CD4-positive, alpha-beta T cell treated with Interleukin-6 at 100 ng/mL for 8 hours (primary cell): ENCODE results near the gene ZNF555.
"Not testable (repeated sequence)": the region's sequence is repeated elsewhere in the genome, so short reads cannot be mapped to it uniquely, and the experiment has no call there.

Source experiments
- DNase-seq: peaks from one replicate; pipeline ENCODE4 v3.0.0-alpha.2; 2020; ENCODE audit warnings: mixed read lengths, low spot score

ZNF555 gene

DNA sequence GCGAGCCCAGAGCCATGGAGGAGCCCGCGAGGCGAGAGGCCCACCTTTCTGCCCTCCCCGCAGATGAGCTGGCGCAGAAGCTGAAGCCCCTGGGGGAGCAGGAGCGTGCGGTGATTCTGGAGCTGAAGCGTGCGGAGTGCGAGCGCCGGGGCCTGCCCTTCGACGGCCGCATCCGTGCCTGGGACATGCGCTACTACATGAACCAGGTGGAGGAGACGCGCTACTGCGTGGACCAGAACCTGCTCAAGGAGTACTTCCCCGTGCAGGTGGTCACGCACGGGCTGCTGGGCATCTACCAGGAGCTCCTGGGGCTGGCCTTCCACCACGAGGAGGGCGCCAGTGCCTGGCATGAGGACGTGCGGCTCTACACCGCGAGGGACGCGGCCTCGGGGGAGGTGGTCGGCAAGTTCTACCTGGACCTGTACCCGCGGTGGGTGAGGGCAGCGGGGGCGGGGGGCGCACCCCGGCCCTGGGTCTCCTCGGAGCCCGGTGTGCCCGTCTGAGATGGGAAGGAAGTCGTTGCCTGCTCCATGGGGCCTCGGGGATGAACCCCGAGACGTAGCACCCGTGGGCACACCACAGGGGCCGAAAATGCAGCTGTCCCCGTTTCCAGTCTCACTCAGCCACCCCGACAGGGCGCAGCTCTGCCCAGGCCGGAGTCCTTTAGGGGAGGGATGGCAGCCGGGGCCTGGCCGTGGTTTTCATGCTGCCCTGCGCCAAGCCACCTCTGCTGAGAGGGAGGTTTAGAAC lies 33.7 kb upstream of the ZNF555 start:
- no peak for DNase-seq

DNA sequence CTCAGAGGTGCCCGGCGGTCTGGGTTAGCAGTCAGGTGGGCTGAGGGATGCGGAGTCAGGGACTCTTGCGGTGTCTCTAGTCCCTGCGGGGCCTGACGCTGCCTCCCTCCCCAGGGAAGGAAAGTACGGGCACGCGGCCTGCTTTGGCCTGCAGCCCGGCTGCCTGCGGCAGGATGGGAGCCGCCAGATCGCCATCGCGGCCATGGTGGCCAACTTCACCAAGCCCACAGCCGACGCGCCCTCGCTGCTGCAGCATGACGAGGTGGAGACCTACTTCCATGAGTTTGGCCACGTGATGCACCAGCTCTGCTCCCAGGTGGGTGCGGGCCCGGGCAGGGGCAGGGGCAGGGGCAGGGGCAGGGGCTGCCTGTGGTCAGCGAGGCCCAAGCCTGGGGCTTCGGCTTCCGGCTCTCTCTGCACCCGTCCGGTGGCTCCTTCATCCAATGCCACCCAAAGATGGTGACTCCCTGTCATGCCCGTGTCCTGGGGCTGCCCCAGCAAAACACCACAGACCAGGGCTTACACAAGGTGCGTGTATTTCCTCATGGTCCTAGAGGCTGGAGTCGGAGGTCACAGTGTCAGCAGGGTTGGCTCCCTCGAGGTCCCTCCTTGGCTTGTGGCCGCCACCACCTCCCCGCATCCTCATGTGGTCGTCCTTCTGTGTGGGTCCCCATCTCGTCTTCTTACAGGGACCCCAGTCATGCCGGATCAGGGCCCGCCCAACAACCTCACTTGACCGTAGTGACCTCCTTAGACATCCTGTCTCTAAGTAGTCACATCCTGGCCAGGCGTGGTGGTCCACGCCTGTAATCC lies 32.9 kb upstream of the ZNF555 start:
- no peak for DNase-seq

DNA sequence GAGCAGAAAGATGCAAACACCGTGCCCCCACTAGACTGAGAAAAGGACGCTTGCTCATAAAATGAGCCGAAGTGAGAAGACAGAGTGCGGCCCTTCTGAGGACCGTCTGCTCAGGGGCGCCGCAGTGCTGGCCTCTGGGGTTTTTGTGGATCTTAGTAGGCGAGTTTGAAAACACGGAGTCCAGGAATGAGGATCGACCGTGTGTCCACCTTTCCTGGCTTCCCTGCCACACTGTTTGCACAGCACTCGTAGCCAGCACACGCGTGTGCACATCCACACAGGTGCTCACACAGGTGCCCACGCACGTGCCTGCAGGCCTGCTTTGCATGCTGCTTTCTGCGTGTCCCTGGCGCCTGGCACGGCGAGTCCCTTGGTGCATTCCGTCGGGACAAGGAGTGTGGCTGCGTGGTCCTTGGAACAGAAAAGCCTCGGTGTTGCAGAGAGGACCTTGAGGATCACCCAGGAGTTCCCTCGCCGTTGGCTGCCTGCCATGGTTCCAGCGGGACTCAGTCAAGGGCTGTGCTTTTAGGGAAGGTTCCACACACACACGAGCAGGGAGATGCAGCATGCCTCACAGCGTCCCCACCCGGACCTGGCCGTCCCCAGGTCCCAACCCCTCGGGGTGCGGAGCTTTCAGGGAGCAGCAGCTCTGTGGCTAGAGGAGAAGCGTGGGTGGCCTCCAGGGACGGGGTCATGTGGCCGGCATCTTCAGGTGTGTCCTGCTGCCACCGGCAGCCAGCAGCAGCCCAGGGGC lies 31.7 kb upstream of the ZNF555 start:
- DNase-seq, result no peak

DNA sequence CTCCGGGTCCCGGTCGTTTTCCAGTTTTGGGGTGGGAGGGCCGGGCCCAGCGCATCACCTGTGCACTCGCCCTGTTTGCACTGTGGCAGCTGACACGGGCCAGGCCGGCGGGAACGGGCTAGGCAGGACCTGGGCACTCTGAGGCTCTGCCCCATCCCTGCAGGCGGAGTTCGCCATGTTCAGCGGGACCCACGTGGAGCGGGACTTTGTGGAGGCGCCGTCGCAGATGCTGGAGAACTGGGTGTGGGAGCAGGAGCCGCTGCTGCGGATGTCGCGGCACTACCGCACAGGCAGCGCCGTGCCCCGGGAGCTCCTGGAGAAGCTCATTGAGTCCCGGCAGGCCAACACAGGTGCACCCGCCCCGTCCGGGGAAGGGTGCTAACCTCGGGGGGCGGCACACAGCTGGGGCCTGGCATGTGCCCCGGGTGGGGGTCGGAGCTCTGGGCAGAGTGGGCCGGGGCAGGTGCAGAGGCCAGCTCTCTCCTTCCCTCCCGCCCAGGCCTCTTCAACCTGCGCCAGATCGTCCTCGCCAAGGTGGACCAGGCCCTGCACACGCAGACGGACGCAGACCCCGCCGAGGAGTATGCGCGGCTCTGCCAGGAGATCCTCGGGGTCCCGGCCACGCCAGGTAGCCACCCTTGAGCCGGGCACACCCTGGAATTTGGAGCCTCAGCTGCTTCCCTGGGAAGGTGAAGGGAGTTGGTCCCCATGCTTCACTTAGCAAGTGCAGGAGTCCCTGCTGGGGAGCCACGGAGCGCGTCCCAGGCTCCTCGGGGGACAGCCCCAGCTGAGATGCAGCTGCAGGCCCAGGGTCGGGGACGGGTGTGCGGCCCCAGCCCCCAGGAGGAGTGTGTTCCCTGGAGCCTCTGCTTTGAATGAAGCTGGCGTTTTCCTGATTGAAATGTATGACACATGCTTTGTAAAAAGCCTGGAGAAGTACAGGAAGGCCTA lies 30.9 kb upstream of the ZNF555 start:
- DNase-seq, result no peak

DNA sequence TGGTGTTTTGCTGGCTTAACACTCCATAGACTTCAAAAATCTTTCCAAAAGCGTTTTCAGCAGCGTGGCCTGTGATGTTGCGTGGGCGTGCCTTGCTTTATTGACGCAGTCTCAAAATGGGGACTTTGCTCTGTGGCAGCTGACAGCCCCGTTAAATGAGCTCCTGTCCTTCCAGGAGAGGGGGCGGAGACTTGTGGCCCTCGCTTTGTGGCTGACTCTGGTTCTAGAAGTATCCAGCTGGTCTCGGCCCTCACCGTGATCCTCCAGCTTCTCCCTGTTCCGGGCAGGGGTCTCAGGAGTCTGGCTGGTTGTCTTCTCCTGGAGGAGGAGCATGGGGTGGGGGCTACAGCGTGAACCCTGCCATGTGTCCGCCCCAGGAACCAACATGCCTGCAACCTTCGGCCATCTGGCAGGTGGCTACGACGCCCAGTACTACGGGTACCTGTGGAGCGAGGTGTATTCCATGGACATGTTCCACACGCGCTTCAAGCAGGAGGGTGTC lies 30.0 kb upstream of the ZNF555 start:
- DNase-seq, result no peak

DNA sequence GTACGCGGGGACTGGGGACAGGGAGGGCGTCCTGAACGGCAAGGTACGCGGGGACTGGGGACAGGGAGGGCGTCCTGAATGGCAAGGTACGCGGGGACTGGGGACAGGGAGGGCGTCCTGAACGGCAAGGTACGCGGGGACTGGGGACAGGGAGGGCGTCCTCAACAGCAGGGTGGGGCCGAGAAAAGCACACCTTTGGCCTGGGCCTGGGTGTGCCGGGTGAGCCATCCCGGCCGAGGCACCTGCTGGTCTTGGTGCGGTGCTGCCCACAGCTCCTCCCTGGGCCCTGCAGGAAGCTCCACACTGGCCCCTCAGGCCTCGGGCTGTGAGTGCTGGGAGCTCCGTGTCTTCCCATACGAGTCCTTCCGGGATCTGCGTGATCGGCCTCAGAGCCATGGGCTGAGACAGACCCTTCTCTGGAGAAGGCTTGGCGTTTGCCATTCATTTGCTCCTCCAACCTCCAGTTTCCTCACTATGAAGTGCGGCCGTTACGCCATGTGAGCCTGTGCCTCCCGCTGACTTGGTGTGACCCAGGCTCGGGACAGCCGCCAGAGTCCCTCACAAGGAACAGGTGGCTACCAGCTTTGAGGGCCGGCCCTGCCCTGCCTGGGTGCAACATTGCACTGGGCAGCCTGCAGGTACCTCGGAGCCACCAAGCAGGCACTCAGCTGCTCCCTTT lies 29.4 kb upstream of the ZNF555 start:
- DNase-seq, result no peak

DNA sequence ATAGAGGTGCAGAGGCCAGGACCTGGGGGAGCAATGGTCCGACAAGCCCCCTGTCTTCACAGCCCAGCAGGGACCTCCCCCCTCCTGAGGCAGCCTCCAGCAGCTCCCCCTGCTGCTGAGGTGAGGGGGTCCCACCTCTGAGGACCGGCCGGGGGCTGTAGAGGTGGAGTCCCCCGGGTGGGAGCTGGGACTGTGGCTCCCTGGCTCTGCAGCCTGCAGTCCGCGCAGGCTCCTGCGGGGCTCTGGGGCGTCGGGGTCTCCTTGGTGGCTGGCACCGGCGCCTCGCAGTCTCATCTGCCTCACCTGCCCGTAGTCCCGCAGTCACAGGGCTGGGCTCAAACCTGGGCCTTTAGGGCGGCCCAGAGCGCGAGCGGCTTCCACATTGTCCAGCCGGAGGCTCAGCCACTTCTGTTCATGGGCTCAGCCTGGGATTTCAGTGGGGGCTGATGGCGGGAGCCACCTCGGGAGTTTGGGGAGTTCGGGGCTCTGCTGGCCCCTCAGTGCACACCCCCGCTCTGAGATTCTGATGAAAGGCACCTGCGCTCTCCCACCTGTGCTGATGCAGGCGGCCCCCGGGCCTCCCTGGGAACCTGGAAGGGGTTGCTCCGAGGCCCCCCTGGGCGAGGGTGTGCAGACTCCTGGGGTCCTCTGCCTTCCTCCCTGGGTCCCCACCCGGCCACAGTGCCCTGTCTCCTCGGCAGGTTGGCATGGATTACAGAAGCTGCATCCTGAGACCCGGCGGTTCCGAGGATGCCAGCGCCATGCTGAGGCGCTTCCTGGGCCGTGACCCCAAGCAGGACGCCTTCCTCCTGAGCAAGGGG lies 28.7 kb upstream of the ZNF555 start:
- DNase-seq, result no peak

DNA sequence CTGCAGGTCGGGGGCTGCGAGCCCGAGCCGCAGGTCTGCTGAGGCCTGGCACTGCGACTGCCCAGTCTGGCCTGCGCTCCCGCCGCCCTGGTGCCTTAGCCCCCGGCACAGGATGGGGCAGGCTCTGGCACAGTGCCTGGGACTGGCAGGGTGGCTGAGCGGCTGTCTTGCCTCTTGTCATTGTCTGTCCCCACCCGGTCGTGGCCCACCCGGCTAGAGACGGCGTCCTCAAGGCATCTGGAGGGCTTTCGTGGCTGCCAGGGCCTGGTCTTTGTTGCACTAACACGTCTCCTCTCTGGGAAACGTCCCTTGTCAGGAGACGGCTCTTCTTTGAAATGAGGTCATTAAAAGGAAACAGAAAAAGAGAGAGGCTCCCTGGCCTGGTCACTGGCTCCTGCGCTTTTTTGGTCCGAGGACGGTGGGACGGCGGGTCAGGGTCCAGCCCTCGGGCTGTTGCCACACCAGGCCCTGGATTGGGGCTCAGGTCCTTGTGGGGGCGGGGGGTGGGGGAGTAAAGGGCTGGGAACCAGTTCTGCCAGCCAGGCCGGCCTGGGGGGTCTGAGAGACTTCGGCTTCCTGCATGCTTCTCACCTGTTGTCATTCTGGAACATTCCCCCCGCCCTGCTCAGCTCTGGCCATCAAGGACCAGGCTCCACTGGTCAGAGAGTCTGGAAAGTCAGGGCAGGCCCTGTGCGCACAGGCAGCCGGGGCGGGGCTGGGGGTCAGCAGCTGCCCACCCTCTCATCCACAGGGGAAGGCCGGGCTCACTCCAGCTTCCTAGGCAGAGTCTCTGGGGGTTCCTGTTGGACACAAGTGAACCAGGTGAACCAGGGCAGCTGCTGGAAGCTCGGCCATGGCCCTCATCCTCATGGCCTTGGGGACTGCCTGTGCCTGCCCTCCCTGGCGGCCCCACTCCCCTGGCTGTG lies 27.8 kb upstream of the ZNF555 start:
- DNase-seq, result no peak

DNA sequence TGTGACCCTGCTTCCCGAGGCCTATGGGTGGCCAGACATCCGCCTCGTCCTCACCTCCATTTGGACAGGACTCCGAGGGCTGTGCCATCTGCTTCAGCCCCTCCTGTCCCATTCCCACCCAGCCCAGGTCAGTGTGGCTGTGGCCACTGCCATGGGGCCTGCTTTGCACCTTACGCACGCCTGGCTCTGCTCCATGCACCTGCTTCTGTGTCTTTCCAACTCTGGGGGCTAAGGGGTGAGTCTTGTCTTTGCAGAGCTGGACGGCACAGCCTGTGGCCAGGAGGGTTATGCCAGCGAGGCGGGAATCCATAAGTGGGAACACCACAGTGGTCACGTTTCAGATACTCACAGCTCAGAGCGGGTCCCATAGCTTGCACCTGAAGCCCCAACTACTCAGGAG lies 26.8 kb upstream of the ZNF555 start:
- DNase-seq, result no peak

DNA sequence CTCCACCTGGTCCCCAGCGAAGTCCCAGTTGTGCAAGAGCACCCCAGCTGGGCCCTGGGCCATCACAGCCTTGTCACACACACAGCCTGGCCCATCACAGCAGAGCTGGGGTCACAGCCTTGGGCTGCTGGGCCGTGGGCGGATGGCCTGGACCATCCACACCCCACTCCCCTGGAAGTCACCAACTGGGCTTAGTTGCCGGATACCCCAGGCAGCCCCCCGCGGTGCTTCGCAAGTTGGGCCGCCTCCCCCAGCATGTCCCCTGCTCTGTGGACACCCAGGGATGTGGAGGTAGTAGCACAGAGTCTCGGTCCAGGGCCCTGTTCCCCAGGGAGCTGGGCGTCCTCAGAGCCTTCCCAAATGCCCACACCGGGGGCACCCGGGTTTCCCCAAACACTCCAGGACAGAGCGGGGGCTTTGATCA lies 26.1 kb upstream of the ZNF555 start:
- no peak for DNase-seq

DNA sequence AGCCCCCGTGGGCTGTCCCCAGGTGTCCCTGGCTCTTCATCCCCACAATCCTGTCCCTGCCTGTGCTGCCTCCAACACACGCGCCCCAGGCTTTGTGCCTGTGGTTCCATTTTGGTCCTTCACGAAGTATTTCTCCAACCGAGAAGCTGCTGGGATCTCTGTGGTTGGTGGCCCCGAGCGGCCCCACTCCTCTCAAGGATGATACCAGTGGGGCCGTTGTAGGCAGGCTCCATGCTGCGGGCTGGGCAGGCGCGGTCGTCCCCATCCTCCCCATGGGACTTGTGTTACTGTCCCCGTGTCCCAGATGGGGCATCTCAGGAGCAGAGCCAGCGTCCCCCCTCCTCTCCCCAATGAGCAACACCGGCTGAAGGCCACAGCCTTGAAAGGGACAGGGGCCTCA lies 25.4 kb upstream of the ZNF555 start:
- DNase-seq, result no peak

DNA sequence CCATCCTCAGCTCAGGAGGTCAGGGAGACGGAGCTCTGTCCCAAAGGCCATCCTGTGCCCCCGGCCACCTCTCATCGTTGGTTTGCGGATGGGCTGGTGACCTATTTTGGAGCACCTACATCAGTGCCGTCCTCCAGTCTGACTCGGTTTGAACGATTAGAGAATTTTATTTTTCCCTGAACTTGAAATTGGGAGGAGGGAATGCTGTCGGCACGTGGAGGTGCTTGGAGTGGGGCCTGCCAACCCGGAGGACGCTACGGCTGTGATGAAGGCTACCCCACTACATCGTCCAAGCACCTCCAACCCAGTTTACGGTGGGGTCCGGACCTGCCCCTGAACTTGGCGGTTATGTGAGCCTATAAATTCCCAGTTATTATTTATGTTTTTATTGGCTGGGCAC lies 24.6 kb upstream of the ZNF555 start:
- no peak for DNase-seq

DNA sequence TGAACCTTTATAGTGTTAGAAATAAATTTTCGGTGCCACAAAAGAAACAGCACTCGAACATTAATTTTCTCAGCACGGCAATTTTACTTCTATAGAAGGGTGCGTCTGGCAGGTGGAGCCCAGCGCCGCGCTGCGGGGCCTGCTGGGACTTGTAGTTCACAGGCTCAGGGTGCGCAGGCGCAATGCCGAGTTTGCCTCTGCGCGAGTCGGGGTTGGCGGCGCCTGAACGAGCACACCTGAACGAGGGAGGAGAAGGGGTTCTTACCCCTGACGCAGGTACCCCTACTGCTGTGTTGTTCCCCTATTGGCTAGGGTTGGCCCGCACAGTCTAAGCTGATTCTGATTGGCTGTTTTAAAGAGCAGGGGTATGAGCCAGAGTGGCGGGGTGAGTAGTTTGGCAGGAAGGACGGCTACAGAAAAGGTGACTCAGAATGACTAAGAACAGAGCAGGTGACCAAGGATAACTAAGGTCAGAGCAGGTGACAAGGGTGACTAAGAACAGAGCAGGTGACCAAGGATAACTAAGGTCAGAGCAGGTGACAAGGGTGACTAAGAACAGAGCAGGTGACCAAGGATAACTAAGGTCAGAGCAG lies 23.9 kb upstream of the ZNF555 start:
- not testable (repeated sequence) for DNase-seq

DNA sequence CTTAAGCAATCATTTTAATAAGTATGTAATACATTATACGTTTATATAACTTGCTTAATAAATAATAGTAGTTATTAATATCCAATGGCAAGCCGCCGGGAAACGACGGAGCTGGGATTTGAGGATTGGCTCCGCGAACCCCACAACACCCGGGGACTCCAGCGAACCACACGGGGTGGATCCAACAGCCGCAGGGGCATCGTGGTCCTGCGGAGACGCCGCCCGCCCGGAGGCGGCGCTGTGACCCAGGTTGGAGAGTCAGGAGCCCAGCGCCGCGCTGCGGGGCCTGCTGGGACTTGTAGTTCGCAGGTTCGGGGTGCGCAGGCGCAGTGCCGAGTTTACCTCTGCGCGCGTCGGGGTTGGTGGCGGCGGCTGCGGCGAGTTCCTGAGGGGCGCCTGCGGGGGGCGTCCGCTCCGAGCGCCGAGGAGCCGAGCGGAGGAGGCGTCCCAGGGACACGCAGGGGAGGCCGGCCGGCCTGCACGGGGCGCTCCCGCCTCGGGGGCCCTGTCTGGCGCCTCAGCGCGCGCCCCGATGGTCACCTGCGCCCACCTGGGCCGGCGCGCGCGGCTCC lies 21.6 kb upstream of the ZNF555 start, which contains the start of gene ZNF554:
Gene ZNF554, plus strand, starts transcription at position 329 of the 572 bp plus-strand sequence. Its CDS starts 204 bp downstream, at position 533.
- DNase-seq, result peak; percentile 98

DNA sequence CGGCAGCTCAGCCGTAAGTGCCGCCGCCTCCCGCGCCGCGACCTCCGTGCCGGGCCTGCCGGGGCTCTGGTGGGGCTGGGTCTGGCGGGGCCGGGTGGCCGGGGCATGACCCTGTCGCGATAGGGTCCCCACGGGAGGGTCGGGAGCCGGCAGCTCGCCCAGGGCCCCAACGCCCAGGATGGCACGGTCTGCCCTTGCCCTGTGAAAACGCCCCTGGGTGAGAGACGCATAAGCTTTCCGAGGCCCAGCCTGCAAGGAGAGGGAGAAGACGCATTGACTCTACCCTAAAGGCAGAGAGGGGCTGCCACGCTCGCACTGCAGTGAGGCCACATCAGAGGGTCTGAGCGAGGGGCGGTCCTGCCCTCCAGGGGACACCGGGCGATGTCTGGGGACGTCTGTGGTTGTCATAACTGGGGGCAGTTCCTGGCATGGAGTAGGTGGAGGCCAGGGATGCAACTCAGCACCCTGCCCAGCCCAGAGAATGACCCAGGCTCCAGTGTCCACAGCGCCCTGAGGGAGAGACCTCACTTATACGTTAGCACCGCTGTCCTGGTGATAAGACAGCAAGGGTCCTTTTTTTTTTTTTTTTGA lies 21.1 kb upstream of the ZNF555 start:
- no peak for DNase-seq

DNA sequence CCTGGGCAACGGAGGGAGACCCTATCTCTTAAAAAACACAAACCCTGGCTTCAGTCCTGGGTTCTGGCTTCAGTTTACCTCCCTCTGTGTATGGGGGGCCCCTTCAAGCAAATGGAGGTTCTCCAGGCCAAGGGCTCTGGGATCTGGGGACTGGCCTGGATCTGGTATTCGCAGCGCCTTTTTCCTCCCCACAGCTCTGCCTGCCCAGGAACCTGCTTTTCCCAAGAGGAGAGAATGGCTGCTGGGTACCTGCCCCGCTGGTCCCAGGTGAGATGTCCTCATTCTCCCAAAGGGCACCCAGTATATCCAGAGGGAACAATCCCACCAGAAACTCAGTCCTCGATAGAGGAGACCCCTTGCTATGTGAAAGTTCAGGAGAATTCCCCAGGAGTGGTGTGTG lies 18.4 kb upstream of the ZNF555 start:
- DNase-seq, result no peak

DNA sequence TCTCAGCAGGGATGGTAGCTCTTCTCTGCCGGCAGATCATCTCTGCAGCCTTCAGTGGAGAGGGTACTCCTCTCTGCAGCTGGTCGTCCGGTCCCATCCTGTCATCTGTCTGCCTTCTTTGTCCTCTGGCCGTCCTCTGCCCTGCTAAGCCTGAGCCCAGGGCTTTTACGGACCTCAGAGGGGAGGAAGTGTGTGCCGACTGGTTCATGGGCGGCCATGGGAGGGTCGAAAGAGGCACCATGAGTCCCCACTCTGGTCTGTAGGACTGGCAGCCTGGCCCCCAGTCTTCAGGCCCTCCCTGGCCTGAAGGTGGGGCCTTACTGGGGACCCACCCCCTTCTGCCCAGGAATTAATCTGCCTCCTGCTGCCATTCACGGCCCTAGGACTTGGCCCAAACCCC lies 17.6 kb upstream of the ZNF555 start:
- no peak for DNase-seq

DNA sequence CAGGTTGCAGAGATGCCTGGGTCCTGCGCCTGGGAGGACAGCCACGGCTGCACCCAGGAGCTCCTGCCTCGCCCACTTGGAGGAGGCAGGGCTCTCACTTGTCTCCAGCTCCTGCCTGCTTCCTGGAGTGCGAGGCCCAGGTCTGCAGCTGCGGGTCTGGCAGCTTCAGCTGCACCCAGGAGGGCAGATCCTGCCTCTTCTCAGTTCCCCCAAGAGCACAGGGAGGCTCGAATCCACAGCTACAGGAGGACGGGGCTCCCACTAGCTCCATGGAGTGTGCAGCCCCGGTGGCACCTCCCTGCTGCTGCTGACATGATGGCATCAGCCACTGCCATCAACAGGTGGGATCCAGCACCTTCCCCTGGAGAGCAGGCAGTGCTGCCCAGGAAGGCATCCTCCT lies 17.1 kb upstream of the ZNF555 start:
- DNase-seq, result no peak
